22Rv1 (cell line): ENCODE measurements around the gene CD6.

Experiments
- H3K27ac ChIP-seq: fragments of 450-650 bp; 2 replicates; pipeline ENCODE4 v1.5.1; 2017
- ZFX ChIP-seq: fragments of 450-650 bp; IDR thresholded peaks from 2 replicates; pipeline ENCODE4 v1.6.1; 2017; ENCODE audit warnings: antibody characterized with exemption, borderline replicate concordance
- TF ChIP-seq, protein P1 (sequence below): fragments of 450-650 bp; IDR thresholded peaks from 2 replicates; pipeline ENCODE4 v1.5.1; 2017; ENCODE audit warnings: mild to moderate bottlenecking

Gene CD6

DNA sequence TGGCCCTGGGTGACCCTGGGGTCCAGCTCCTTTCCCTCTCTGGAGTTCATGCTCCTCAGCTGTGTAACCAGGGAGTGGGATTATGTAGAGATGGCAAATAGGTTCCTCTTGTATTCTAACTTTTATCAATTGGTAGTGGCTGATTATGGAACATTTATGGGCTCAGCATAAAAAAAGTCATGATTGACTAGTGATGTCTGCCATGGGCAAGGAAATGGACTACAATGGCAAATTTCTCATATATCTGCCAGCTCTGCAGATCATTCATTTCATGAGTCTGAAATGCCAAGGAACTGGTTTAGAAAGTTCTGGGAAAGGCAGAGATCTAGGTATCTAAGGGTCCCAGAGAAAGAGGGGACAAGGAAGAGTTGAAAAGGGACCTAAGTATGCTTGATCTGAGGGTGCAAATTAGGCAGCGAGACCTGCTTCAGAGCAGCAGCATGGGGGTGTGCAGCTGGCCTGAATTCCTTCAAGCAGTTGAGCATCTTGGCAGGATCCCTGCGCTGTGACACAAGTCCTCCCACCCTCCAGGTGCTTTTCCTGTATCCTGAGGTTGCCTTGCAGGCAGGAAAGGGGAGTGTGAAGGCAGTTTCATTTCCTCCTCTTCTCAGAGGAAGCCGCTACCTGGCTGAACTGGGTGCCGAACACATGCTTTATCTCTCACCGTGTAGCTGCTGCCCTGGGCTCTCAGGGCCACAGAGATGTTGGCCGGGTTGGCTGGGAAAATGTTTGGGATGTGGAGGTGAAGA lies 29.9 kb upstream of the CD6 start:
- TF ChIP-seq, protein P1, sequence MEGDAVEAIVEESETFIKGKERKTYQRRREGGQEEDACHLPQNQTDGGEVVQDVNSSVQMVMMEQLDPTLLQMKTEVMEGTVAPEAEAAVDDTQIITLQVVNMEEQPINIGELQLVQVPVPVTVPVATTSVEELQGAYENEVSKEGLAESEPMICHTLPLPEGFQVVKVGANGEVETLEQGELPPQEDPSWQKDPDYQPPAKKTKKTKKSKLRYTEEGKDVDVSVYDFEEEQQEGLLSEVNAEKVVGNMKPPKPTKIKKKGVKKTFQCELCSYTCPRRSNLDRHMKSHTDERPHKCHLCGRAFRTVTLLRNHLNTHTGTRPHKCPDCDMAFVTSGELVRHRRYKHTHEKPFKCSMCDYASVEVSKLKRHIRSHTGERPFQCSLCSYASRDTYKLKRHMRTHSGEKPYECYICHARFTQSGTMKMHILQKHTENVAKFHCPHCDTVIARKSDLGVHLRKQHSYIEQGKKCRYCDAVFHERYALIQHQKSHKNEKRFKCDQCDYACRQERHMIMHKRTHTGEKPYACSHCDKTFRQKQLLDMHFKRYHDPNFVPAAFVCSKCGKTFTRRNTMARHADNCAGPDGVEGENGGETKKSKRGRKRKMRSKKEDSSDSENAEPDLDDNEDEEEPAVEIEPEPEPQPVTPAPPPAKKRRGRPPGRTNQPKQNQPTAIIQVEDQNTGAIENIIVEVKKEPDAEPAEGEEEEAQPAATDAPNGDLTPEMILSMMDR: no peak
- TF ChIP-seq ZFX: no peak
- H3K27ac ChIP-seq: 0 out of 2 replicates have a peak overlapping the region, but pooled peaks have one; percentile 15

DNA sequence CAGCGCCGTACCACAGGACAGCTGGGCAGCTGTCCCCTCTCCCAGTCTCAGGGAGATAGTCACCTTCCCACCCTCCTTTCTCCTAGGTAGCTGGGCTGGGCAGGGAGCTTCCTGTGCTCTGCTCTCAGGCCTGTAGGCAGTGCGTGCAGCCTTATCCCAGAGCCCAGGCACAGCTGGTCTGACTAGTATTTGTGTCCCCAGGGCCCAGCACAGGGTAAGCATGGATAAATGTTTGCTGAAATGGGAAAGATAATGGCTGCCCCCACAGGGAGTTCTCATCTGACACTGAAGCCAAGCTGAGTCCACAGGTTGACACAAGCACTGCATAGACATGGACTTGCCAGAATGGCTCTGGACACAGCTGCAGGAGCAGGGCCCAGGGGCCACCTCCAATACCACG lies 29.3 kb upstream of the CD6 start:
- 0 out of 2 replicates have a peak overlapping the region, but pooled peaks have one; percentile 15 for H3K27ac ChIP-seq
- no peak for TF ChIP-seq ZFX
- TF ChIP-seq, protein P1: no peak

DNA sequence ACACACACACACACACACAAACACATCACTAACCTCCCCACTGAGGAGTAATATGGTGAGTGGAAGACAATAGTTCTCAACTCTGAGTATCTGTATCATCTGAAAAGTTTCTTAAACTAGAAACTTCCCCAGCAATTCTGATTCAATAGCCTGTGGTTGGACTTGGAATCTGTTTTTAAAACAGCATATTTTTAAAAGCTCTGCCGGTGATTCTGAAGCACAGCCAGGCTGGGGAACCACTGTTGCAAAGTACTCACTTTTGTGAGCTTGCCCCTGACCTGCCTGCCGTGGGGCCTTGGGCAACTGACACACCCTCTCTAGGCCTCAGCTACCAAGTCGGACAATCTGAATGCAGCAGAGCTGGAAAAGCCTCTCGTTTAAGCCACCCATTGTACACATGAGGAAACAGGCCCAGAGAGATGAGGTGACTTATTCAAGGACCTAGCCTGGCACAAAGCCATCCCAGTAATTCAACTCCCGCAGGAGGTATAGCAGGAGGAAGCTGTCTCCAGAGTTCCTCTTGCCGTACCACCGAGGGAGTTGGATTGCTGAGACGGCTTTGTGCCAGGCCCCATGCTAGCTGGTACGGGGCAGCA lies 28.4 kb upstream of the CD6 start:
- TF ChIP-seq, protein P1: no peak
- TF ChIP-seq ZFX: no peak
- 0 out of 2 replicates have a peak overlapping the region, but pooled peaks have one; percentile 15 for H3K27ac ChIP-seq

DNA sequence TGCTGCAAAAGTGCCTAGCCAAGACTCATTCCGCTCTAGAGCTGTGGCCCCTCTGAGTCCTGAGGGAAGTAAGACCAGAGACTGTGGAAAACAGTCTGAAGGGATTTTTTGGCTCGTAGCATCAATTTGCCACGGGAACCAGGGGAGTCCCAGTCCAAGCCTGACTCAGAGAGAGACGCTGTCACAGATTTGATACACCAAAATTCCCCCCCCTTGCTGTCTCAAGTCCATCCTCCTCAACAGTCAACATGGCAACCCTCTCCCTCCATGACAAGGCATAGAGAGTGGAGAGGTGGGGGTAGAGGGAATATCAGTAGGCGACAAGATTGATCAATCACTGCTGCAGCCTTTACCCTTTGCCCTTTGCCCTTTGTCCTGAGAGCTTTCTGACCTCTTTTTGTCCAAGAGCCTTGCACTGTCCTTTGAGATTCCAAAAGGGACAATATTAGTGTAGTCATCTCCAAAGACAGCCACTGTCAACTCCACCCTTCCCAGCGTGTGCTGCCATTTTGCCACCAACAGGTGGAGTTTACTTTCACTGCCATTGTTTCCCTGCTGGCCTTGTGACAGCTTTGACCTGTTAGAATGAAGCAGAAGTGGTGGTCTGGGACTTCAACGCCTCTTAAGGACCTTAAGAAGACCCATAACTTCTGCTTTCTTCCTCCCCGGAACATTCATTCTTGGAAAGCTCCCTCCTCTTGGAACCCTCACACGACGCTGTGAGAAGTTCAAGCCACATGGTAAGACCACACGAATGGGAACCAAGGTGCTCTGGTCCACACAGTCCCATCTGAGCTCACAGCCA lies 26.8 kb upstream of the CD6 start:
- H3K27ac ChIP-seq: no peak overlapping the region
- TF ChIP-seq, protein P1: peak; percentile 33; the same call in 1 of the 2 replicates
- TF ChIP-seq ZFX: no peak

DNA sequence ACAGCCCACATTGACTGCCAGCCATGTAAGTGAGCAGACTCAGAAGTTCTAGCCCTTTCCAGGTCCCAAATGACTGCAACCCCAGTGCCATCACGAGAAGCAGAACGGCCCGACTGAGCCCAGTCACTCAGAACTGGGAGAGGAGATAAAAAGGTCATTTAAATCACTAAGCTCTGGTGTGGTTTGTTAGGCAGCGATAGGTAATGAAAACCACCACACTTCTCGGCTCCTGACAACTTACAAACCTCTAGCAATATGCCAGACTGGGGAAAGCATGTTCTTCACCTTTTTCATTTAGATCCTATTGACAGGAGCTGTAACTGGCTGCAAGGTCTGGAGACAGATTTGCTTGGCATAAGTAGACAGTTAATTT lies 26.2 kb upstream of the CD6 start:
- H3K27ac ChIP-seq: no peak overlapping the region
- no peak for TF ChIP-seq ZFX
- TF ChIP-seq, protein P1: no peak

DNA sequence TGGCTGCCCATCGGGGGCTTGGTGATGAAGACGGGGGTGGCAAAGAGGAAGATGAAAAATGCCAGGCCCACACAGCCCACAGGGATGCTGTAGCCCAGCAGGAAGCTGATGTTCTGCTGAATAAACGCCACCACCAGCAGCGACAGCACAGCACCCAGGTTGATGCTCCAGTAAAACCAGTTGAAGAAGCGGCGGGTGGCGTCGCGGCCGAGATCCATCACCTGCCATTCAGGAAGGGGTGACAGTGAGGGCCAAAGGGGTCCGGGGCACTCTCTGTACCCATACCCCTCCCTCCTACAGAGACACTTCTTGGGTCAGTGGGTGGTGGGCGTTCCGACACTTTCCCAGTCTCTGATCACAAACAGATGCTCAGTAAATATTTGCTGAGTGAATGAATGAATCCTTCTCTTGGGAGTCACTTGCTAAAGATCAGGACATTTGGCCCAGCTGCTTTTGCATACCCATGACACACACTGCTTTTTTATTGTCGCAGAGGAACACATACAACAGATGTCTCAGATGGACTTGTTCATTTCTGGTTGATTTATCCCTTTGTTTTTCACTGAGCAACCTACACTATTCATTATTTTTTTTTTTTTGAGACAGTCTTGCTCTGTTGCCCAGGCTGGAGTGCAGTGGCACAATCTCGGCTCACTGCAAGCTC lies 24.7 kb upstream of the CD6 start:
- TF ChIP-seq ZFX: no peak
- TF ChIP-seq, protein P1: no peak
- no peak overlapping the region for H3K27ac ChIP-seq
